Measurements from ENCODE around the gene PLEKHO2.
A peak's percentile ranks its signal among the peaks of the same experiment; 100 is the strongest.

The PLEKHO2 gene

GRCh38 chr15:64893481-64894394, 52.0 kb downstream of the PLEKHO2 start:
- DNase-seq: peak; percentile 94

- DNase-seq: no peak
Measured at GRCh38 chr15:64894395-64895056, 52.8 kb downstream of the PLEKHO2 start.

GRCh38 chr15:64895285-64896065, 53.8 kb downstream of the PLEKHO2 start:
- DNase-seq: peak; percentile 96

- DNase-seq: no peak
Measured at GRCh38 chr15:64896371-64897069, 54.8 kb downstream of the PLEKHO2 start.

GRCh38 chr15:64897345-64897985, 55.8 kb downstream of the PLEKHO2 start:
- DNase-seq: peak; percentile 83

- DNase-seq: no peak
Measured at GRCh38 chr15:64898406-64898805, 56.7 kb downstream of the PLEKHO2 start.

- no peak for DNase-seq
Measured at GRCh38 chr15:64901141-64901540, 59.4 kb downstream of the PLEKHO2 start.

GRCh38 chr15:64901914-64902313, 60.2 kb downstream of the PLEKHO2 start:
- no peak for DNase-seq

- peak; percentile 40 for DNase-seq
Measured at GRCh38 chr15:64902863-64903262, 61.1 kb downstream of the PLEKHO2 start.

- DNase-seq: no peak
Measured at GRCh38 chr15:64903326-64903950, 61.7 kb downstream of the PLEKHO2 start.

- DNase-seq: no peak
Measured at GRCh38 chr15:64904189-64904588, 62.5 kb downstream of the PLEKHO2 start.

- DNase-seq: peak; percentile 85
Measured at GRCh38 chr15:64905119-64905831, 63.6 kb downstream of the PLEKHO2 start.

GRCh38 chr15:64905941-64906340, 64.2 kb downstream of the PLEKHO2 start:
- DNase-seq: no peak

- DNase-seq: no peak
Measured at GRCh38 chr15:64906402-64906801, 64.7 kb downstream of the PLEKHO2 start.

GRCh38 chr15:64907991-64908390, 66.3 kb downstream of the PLEKHO2 start:
- no peak for DNase-seq

GRCh38 chr15:64909546-64909945, 67.8 kb downstream of the PLEKHO2 start:
- no peak for DNase-seq

GRCh38 chr15:64911311-64912186, 69.8 kb downstream of the PLEKHO2 start, which contains the start of gene ANKDD1A:
TSS of gene ANKDD1A (plus strand) at chr15:64911902. CDS start at chr15:64911931, 29 bp downstream.
- peak; percentile 56 for DNase-seq

- no peak for DNase-seq
Measured at GRCh38 chr15:64912379-64913325, 70.9 kb downstream of the PLEKHO2 start.
